ENCODE data around the gene GIPC3.
A peak's percentile ranks its signal among the peaks of the same experiment; 100 is the strongest.
"Not testable (repeated sequence)": the region's sequence is repeated elsewhere in the genome, so short reads cannot be mapped to it uniquely, and the experiment has no call there.

The GIPC3 gene

GRCh38 chr19:3618811-3619630 lies 33.7 kb downstream of the GIPC3 start:
- no peak for DNase-seq

GRCh38 chr19:3619631-3620012 lies 34.3 kb downstream of the GIPC3 start:
- no peak for DNase-seq

DNA sequence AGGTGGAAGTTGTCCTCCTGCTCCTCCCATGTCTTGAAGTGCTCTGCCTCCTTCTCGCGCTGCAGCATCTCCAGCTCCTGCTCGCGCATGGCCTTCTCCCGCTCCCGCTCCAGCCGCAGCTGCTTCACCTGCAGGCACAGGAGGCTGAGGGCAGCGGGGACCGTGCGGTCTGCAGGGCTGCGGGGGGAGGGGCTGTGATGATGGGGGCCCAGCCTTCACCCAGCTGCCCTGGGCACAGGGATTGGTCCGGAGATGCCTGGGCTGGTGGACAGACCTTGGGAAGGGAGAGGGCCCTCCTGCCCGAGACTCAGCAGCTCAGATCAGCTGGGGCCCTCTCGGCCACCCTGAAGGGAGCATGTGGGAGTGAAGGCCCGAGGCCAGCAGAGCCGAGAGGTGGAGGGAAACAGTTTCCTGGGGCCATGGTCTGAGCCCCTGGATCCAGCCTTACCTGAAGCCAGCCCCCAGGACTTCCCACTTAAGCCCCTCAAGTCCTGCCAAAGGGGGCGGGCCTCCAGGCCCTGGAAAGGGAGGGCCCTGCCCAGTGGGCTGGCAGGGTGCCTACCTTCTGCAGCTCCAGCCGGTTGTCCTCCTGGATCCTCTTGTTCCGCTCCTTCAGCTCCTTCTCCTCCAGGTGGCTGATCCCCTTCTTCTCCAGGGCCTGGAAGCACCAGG lies 35.0 kb downstream of the GIPC3 start:
- DNase-seq, result no peak

DNA sequence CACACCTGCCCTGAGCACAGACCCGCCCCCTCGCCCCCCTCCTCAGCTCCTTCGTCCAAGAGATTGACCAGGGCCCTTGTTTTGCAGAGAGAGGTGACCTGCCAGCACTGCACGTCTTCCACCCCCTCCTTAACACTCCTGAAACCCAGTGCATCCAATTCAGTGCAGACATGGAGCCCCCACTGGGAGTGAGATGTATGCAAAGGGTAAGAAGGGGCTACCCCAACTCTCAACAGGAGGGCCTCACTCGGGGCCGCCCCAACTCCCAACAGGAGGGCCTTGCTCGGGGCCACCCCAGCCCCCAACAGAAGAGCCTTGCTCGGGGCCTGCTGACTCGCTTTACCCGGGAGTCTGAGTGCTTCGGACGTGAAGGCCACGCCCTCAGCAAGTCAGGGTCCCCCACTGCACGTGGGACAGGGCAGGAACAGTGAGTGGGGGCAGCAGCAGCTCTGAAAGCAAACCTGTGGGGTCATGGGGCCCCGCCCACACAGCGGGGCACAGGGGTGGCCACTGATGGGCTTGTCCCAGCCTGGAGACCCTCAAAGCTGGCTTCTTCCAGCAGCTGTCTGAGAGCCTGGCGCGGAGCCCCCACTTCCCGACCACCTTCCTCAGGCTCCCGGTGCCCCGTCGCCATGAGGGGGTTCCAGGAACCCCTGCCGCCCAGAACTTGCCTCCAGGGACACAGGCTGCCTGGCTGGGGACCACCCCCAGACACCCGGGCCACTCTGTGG lies 35.7 kb downstream of the GIPC3 start:
- no peak for DNase-seq

GRCh38 chr19:3621689-3622088 lies 36.4 kb downstream of the GIPC3 start:
- DNase-seq, result no peak

- DNase-seq, result no peak
Observed at GRCh38 chr19:3622224-3622623, 36.9 kb downstream of the GIPC3 start.

DNA sequence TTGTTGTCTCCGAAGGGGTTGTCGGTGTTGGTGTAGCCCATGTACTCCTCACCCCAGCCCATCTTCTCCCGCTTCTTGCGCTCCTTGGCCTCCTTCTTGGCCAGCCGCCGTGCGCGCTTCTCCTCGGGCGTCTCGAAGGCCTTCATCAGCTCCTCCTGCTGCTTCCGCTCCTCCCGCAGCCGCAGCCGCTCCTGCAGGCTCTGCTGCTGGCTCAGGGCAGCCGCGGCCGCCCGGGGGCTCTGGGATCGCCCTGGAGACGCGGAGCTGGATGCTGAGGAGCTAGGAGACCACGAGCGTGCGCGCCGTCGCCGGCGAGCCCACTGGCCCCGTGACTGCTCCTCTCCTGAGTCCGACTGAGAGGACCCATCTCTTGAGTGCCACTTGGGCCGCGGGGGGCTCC lies 38.4 kb downstream of the GIPC3 start:
- DNase-seq, result no peak

- no peak for DNase-seq
Observed at GRCh38 chr19:3625996-3626472, 40.8 kb downstream of the GIPC3 start.

- DNase-seq, result peak; percentile 98
Observed at GRCh38 chr19:3626473-3627350, 41.4 kb downstream of the GIPC3 start, which contains the start of gene CACTIN. Gene CACTIN, minus strand, starts transcription at chr19:3626790. Its CDS starts 28 bp downstream, at chr19:3626762.

DNA sequence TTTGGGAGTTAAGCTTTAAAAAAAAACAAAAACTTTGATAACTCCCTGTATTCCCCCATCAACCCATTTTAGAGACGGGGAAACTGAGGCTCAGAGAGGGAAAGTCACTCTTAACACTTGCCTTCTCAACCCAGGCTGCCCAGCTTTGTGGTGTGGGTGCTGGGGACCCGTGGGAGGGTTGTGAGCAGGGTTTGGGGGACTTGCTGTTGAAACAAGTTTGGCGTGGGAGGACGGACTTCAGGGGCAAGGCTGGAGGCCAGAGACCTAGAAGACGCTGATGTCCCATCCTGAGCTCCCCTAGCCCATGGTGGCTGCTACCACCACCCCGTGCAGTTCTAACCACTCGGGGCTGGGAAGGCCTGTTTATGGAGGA lies 42.1 kb downstream of the GIPC3 start:
- DNase-seq, result no peak

DNA sequence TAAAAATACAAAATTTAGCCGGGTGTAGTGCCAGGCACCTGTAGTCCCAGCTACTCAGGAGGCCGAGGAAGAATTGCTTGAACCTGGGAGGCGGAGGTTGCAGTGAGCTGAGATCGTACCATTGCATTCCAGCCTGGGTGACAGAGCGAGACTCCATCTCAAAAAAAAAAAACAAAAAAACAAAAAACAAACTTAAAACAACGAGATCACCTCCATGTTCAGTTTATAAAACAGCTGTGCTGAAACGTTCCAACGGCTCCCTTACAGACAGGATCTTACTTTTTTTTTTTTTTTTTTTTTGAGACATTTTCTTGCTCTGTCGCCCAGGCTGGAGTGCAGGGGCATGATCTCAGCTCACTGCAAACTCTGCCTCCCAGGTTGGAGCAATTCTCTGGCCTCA lies 43.5 kb downstream of the GIPC3 start:
- not testable (repeated sequence) for DNase-seq

DNA sequence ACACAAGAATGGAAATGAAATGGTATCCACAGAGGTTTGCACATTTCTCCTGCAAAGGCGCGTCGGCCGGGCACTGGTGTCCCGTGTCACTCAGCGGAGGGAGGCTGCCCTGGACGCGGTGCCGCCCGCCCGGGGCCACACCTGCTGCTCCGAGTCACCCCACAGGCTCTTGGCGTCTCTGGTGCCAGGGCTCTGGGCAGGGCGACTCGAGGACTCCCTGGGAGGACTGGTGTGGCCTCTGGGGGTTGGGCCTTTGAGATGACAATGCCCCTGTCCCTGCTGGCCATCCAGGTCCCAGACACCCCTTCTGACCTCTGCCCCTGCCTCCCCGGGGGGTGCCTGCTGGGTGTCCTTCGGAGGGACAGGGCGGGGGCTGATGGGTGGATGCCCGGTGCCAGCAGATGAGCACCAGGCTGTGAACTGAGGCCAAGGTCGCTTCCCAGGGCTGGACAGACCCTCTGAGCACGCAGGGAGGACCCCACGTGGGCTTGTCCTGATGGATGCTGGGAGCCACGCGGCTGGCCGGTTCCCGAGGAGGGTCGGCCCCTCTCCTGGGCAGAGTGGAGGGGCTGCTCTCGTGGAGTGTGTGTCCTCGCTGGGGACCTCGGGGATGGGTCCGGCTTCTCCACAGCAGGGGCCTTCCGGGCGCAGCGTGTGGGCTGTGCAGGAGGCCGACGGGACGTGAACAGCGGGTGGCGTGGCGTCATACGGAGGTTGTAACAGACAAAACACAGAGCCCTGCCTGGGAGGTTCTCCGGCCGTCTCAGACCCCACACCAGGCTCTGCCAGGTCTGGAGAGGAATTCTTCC lies 46.0 kb downstream of the GIPC3 start:
- DNase-seq, result no peak

GRCh38 chr19:3632098-3632497 lies 46.8 kb downstream of the GIPC3 start:
- DNase-seq, result no peak

DNA sequence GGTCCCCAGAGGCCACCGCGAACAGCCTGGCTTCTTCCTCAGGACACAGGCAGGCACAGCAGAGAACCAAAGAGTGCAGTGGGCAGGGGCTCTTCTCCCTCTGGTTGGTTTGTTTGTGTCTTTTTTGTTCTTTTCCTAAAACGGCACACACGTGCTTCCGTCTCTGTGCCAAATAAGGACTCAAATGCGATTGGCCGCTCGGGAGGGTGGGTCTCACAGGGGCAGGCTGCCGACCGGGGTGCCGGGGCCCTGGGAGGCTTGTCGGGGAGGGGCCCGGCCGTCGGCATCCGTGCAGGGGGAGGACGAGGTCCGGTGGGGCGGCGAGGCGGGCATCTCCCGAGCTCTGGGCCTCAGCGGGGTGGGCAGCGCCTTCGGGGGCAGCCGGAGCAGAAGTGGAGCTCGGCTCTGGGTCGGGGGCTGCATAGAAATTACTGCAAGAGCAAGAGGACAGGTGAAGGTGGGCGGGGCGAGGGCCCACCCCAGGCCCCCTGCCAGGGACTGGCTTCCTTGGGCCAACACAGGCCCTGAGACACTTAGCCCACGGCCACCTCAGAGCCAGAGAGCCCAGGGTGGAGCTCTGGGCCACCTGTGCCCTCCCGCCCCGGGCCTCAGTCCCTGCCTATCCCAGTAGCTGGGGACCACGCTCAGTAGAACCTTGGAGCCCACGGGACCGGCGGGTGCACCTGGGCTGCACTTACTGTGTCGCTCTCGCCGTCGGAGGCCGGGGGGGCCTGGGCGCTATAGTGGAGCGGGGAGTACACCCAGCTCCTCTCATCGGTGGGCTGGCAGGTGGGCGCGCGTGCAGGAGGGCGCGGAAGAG lies 47.7 kb downstream of the GIPC3 start:
- DNase-seq, result no peak

- DNase-seq, result no peak
Observed at GRCh38 chr19:3633559-3633988, 48.3 kb downstream of the GIPC3 start.

GRCh38 chr19:3634496-3635045 lies 49.3 kb downstream of the GIPC3 start:
- no peak for DNase-seq

GRCh38 chr19:3636506-3636905 lies 51.2 kb downstream of the GIPC3 start:
- no peak for DNase-seq

GRCh38 chr19:3636962-3637361 lies 51.7 kb downstream of the GIPC3 start:
- no peak for DNase-seq

DNA sequence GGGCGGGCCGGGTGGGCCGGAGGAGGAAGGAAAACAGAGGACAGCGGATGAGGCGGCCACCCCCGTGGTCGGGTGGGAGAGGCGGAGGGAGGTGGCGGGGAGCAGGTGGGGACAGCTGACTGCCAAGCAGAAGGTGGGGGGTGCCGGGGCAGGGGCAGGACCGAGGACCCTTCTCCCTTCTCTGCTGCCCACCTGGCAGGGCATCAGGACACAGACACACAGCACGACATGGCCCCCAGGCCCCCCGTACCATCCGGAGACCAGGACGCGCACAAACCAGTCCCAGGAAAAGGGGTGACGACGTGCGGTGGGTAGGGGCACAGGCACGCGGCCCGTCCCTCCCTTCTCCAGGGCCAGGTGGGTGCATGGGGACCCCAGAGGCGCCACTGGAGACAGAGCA lies 52.3 kb downstream of the GIPC3 start:
- DNase-seq, result no peak
